ENCODE results near the gene PITPNM3. TPM values are rescaled to one million over a fixed set of nuclear protein-coding genes. Genes with fewer than 3 reads are reported as not detected.
A peak's percentile ranks its signal among the peaks of the same experiment; 100 is the strongest.

The PITPNM3 gene
- total and polyA plus RNA-seq, 2 donors (not counting 1 experiment from before 2014, with no cell fraction given) = 0.99 to 1.1 TPM

DNA sequence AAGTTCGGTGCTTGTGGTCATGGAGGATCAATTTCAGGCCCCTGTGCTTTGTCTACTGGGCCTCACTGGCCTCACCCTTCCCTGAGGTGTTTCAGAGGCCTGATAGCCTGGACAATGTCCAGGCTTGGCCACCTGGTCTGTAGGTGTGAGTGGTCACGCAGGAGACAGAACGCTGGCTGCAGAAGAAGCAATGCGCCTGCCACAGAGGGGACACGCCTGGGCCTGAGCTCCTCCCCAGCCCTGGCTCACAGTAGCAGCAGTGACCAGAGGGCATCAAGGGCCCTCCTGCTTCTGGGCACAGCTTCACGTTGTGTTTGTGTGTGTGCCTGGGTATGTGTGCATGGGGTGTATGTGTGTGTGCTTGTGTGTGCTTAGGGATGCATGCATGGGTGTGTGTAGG is 1.9 kb upstream of the PITPNM3 start:
- TF ChIP-seq, protein P1, sequence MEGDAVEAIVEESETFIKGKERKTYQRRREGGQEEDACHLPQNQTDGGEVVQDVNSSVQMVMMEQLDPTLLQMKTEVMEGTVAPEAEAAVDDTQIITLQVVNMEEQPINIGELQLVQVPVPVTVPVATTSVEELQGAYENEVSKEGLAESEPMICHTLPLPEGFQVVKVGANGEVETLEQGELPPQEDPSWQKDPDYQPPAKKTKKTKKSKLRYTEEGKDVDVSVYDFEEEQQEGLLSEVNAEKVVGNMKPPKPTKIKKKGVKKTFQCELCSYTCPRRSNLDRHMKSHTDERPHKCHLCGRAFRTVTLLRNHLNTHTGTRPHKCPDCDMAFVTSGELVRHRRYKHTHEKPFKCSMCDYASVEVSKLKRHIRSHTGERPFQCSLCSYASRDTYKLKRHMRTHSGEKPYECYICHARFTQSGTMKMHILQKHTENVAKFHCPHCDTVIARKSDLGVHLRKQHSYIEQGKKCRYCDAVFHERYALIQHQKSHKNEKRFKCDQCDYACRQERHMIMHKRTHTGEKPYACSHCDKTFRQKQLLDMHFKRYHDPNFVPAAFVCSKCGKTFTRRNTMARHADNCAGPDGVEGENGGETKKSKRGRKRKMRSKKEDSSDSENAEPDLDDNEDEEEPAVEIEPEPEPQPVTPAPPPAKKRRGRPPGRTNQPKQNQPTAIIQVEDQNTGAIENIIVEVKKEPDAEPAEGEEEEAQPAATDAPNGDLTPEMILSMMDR (conservative IDR thresholded peaks at IDR 0.05 in 1 of 2, IDR thresholded peaks at IDR 0.05 in 1 of 2; ENCODE audit: low read depth in 1 of 2, low read length in 2 of 2) = no peak
- TF ChIP-seq EZH2 (IDR thresholded peaks at IDR 0.05; ENCODE audit: low read length, missing control alignments) = peak; percentile 2
- Histone ChIP-seq H3K27me3 (ENCODE audit: control insufficient read depth, insufficient read depth, low read length) (peaks cover 38% of the 10 kb centered on the region), H3K4me3 (replicated peaks in 1 of 4; ENCODE audit: control extremely low read depth in 1 of 4, insufficient read depth in 1 of 4, low read depth in 3 of 4, low read length in 4 of 4) (no peak overlapping the region), H2AFZ (ENCODE audit: low read length) (no peak overlapping the region), H3K9ac (ENCODE audit: insufficient read depth, low read length) (no peak overlapping the region), H3K27ac (ENCODE audit: insufficient read depth, low read length) (no peak overlapping the region), H3K4me2 (ENCODE audit: extremely low read depth, insufficient read depth, low read length) (no peak overlapping the region), H3K4me1 (ENCODE audit: control insufficient read depth, extremely low read depth, insufficient read depth, low read length) (no peaks in the 10 kb centered on the region), H3K36me3 (ENCODE audit: control insufficient read depth, insufficient read depth, low read length) (no peaks in the 10 kb centered on the region), H3K9me3 (ENCODE audit: control insufficient read depth, insufficient read depth, low read depth, low read length) (no peaks in the 10 kb centered on the region), H3K79me2 (ENCODE audit: control insufficient read depth, insufficient read depth, low read length) (no peaks in the 10 kb centered on the region), H4K20me1 (ENCODE audit: control insufficient read depth, extremely low read depth, insufficient read depth, low read length) (no peaks in the 10 kb centered on the region)
- DNase-seq (ENCODE audit: low read depth in 2 of 2) = no peak

GRCh38 chr17:6557040-6557438 is 684 bp upstream of the PITPNM3 start:
- H3K4me1 ChIP-seq (ENCODE audit: control insufficient read depth, extremely low read depth, insufficient read depth, low read length) = no peaks in the 10 kb centered on the region
- no peak for TF ChIP-seq EZH2 (IDR thresholded peaks at IDR 0.05; ENCODE audit: low read length, missing control alignments)
- TF ChIP-seq, protein P1 (conservative IDR thresholded peaks at IDR 0.05 in 1 of 2, IDR thresholded peaks at IDR 0.05 in 1 of 2; ENCODE audit: low read depth in 1 of 2, low read length in 2 of 2) = no peak
- H3K4me2 ChIP-seq (ENCODE audit: extremely low read depth, insufficient read depth, low read length) = no peak overlapping the region

GRCh38 chr17:6555331-6556120 is 829 bp downstream of the PITPNM3 start:
- H3K4me3 ChIP-seq (replicated peaks in 1 of 4; ENCODE audit: control extremely low read depth in 1 of 4, insufficient read depth in 1 of 4, low read depth in 3 of 4, low read length in 4 of 4) = peak overlapping the region; percentile 17 to 50 (median 28)
- H4K20me1 ChIP-seq (ENCODE audit: control insufficient read depth, extremely low read depth, insufficient read depth, low read length) = no peaks in the 10 kb centered on the region
- DNase-seq (ENCODE audit: low read depth in 2 of 2) = peak in 1 of 2 donors; percentile 65

More at GRCh38 chr17:6557040-6557438, 684 bp upstream of the PITPNM3 start:
- Histone ChIP-seq H3K79me2 (ENCODE audit: control insufficient read depth, insufficient read depth, low read length) (no peaks in the 10 kb centered on the region), H2AFZ (ENCODE audit: low read length) (no peak overlapping the region), H3K4me3 (replicated peaks in 1 of 4; ENCODE audit: control extremely low read depth in 1 of 4, insufficient read depth in 1 of 4, low read depth in 3 of 4, low read length in 4 of 4) (no peak overlapping the region), H3K9ac (ENCODE audit: insufficient read depth, low read length) (no peak overlapping the region), H3K27me3 (ENCODE audit: control insufficient read depth, insufficient read depth, low read length) (peaks cover 41% of the 10 kb centered on the region), H4K20me1 (ENCODE audit: control insufficient read depth, extremely low read depth, insufficient read depth, low read length) (no peaks in the 10 kb centered on the region), H3K36me3 (ENCODE audit: control insufficient read depth, insufficient read depth, low read length) (no peaks in the 10 kb centered on the region), H3K27ac (ENCODE audit: insufficient read depth, low read length) (no peak overlapping the region), H3K9me3 (ENCODE audit: control insufficient read depth, insufficient read depth, low read depth, low read length) (no peaks in the 10 kb centered on the region)
- no peak for DNase-seq (ENCODE audit: low read depth in 2 of 2)

More at GRCh38 chr17:6555331-6556120, 829 bp downstream of the PITPNM3 start:
- Histone ChIP-seq H3K79me2 (ENCODE audit: control insufficient read depth, insufficient read depth, low read length) (no peaks in the 10 kb centered on the region), H3K4me2 (ENCODE audit: extremely low read depth, insufficient read depth, low read length) (peak overlapping the region; percentile 78), H3K36me3 (ENCODE audit: control insufficient read depth, insufficient read depth, low read length) (no peaks in the 10 kb centered on the region), H3K27me3 (ENCODE audit: control insufficient read depth, insufficient read depth, low read length) (peaks cover 37% of the 10 kb centered on the region), H2AFZ (ENCODE audit: low read length) (no peak overlapping the region), H3K27ac (ENCODE audit: insufficient read depth, low read length) (no peak overlapping the region), H3K4me1 (ENCODE audit: control insufficient read depth, extremely low read depth, insufficient read depth, low read length) (no peaks in the 10 kb centered on the region), H3K9ac (ENCODE audit: insufficient read depth, low read length) (peak overlapping the region; percentile 30), H3K9me3 (ENCODE audit: control insufficient read depth, insufficient read depth, low read depth, low read length) (no peaks in the 10 kb centered on the region)
- TF ChIP-seq EZH2 (IDR thresholded peaks at IDR 0.05; ENCODE audit: low read length, missing control alignments) = peak; percentile 89
- TF ChIP-seq, protein P1 (conservative IDR thresholded peaks at IDR 0.05 in 1 of 2, IDR thresholded peaks at IDR 0.05 in 1 of 2; ENCODE audit: low read depth in 1 of 2, low read length in 2 of 2) = no peak

Data from fibroblast of lung (primary cell).